C1 segment of cervical spinal cord (tissue), 14 donors: ENCODE results near the gene GAPDH.

Source experiments
- DNase-seq, 14 donors: peaks; one replicate each; lab custom pipeline; 2025; lab: John Stamatoyannopoulos, UW

Gene GAPDH

DNA sequence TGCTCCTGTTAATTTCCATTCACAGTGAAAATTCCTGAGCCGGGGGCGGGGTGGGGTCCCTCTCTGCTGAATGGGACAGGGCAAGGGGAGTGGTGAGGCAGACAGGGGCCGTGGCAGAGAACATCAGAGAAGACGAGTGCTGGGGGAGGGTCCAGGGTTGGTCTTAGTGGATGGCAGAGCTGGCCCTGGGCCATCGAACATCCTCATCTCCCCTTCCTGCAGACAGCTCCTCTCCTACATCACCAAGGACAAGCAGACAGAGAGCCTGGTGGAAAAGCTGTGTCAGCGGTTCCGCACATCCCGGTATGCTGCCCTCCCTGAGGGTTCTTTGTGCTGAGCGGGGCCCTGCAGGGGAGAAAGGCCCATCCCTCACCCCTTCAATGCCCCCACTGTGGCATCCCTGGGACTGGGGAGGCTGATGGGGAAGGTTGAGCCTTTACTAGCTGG lies 5.0 kb upstream of the GAPDH start:
- DNase-seq, result no peak

DNA sequence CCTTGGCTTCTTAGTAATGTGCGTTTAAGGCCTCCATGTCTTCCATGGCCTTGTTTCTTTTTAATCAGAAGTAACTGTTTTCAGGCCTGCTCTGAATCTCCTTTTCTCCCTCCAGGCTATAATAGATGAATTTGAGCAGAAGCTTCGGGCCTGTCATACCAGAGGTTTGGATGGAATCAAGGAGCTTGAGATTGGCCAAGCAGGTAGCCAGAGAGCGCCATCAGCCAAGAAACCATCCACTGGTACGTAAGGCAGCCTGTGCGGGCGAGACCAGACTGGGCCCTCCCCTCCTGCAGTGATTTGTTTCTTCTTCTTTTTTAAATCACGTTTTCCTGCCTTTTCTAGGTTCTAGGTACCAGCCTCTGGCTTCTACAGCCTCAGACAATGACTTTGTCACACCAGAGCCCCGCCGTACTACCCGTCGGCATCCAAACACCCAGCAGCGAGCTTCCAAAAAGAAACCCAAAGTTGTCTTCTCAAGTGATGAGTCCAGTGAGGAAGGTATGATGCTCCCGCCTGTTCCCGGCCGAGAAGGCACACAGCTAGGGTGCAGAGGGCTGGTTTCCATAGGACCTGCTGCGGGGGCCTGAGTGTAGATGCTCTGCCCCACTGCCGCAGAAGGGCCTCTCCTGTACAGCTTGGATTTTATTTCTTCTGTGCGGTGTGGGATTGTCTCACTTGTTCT lies 3.6 kb upstream of the GAPDH start:
- DNase-seq, result no peak

DNA sequence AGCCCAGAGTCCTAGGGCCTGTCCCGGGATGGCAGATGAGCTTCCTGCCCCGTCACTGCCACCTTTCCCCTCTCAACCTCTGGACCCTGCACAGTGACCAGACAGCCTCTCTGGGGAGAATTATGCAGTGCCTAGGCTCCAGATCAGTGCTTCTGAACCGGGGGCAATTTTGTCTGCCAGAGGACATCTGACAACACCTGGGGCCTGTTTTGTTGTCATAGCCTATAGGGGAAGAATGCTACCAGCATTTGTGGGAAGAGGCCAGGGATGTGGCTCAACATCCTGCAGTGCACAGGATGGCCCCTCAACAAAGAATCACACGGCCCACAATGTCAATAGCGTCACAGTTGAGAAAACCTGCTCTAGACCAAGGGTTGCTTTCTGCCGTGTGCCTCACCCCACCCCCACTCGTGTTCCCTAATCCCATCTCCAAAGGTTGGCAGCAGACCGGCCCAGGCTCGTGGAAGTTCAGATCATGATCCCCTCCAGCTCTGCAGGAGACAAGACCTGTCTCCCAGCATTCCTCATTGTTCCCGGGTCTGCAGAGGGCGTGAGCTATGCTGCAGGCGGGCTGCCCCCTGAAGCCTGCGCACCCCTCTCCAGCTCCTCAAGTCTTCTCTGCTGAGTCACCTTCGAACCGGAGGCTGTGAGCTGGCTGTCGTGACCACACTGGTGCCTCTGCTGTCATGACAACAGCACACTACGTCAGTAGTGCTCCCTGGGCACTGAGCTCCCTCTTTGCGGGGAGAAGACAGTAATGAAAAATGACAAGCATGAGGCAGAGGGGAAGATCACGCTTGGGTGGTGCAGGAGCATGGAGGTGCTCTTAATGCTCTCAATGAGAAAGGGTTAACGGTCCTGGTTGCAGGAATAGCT lies 2.0 kb upstream of the GAPDH start:
- peak in 10 of 14 donors; percentile 35 to 82 (median 58) for DNase-seq

DNA sequence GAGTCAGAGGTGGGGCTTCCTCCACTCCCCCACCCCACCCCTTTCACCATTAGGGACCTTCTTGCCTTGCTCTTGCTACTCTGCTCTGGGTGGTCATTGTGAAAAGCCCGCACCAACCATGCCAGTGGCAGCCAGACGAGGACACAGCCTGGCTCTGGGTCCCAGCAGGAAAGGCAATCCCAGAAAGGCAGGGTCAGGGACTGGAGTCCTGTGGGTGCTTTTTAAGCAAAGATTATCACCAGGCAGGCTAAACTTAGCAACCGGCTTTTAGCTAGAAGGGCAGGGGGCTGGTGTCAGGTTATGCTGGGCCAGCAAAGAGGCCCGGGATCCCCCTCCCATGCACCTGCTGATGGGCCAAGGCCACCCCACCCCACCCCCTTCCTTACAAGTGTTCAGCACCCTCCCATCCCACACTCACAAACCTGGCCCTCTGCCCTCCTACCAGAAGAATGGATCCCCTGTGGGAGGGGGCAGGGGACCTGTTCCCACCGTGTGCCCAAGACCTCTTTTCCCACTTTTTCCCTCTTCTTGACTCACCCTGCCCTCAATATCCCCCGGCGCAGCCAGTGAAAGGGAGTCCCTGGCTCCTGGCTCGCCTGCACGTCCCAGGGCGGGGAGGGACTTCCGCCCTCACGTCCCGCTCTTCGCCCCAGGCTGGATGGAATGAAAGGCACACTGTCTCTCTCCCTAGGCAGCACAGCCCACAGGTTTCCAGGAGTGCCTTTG lies 1.2 kb upstream of the GAPDH start:
- DNase-seq, result peak in 12 of 14 donors; percentile 72 to 97 (median 90)

DNA sequence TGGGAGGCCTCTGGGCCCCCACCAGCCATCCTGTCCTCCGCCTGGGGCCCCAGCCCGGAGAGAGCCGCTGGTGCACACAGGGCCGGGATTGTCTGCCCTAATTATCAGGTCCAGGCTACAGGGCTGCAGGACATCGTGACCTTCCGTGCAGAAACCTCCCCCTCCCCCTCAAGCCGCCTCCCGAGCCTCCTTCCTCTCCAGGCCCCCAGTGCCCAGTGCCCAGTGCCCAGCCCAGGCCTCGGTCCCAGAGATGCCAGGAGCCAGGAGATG lies 729 bp upstream of the GAPDH start:
- DNase-seq, result peak in 3 of 14 donors; percentile 79 to 97 (median 94)

DNA sequence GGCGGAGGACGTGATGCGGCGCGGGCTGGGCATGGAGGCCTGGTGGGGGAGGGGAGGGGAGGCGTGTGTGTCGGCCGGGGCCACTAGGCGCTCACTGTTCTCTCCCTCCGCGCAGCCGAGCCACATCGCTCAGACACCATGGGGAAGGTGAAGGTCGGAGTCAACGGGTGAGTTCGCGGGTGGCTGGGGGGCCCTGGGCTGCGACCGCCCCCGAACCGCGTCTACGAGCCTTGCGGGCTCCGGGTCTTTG lies 303 bp downstream of the GAPDH start:
- peak in 2 of 14 donors; percentile 63 to 90 for DNase-seq

DNA sequence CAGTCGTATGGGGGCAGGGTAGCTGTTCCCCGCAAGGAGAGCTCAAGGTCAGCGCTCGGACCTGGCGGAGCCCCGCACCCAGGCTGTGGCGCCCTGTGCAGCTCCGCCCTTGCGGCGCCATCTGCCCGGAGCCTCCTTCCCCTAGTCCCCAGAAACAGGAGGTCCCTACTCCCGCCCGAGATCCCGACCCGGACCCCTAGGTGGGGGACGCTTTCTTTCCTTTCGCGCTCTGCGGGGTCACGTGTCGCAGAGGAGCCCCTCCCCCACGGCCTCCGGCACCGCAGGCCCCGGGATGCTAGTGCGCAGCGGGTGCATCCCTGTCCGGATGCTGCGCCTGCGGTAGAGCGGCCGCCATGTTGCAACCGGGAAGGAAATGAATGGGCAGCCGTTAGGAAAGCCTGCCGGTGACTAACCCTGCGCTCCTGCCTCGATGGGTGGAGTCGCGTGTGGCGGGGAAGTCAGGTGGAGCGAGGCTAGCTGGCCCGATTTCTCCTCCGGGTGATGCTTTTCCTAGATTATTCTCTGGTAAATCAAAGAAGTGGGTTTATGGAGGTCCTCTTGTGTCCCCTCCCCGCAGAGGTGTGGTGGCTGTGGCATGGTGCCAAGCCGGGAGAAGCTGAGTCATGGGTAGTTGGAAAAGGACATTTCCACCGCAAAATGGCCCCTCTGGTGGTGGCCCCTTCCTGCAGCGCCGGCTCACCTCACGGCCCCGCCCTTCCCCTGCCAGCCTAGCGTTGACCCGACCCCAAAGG lies 804 bp downstream of the GAPDH start:
- peak in 10 of 14 donors; percentile 52 to 84 (median 62) for DNase-seq

DNA sequence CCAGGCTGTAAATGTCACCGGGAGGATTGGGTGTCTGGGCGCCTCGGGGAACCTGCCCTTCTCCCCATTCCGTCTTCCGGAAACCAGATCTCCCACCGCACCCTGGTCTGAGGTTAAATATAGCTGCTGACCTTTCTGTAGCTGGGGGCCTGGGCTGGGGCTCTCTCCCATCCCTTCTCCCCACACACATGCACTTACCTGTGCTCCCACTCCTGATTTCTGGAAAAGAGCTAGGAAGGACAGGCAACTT lies 1.3 kb downstream of the GAPDH start:
- DNase-seq, result no peak

DNA sequence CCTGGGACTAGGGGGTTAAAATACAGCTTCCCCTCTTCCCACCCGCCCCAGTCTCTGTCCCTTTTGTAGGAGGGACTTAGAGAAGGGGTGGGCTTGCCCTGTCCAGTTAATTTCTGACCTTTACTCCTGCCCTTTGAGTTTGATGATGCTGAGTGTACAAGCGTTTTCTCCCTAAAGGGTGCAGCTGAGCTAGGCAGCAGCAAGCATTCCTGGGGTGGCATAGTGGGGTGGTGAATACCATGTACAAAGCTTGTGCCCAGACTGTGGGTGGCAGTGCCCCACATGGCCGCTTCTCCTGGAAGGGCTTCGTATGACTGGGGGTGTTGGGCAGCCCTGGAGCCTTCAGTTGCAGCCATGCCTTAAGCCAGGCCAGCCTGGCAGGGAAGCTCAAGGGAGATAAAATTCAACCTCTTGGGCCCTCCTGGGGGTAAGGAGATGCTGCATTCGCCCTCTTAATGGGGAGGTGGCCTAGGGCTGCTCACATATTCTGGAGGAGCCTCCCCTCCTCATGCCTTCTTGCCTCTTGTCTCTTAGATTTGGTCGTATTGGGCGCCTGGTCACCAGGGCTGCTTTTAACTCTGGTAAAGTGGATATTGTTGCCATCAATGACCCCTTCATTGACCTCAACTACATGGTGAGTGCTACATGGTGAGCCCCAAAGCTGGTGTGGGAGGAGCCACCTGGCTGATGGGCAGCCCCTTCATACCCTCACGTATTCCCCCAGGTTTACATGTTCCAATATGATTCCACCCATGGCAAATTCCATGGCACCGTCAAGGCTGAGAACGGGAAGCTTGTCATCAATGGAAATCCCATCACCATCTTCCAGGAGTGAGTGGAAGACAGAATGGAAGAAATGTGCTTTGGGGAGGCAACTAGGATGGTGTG lies 1.9 kb downstream of the GAPDH start:
- no peak for DNase-seq

DNA sequence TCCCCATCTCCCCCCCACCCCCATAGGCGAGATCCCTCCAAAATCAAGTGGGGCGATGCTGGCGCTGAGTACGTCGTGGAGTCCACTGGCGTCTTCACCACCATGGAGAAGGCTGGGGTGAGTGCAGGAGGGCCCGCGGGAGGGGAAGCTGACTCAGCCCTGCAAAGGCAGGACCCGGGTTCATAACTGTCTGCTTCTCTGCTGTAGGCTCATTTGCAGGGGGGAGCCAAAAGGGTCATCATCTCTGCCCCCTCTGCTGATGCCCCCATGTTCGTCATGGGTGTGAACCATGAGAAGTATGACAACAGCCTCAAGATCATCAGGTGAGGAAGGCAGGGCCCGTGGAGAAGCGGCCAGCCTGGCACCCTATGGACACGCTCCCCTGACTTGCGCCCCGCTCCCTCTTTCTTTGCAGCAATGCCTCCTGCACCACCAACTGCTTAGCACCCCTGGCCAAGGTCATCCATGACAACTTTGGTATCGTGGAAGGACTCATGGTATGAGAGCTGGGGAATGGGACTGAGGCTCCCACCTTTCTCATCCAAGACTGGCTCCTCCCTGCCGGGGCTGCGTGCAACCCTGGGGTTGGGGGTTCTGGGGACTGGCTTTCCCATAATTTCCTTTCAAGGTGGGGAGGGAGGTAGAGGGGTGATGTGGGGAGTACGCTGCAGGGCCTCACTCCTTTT lies 2.7 kb downstream of the GAPDH start:
- no peak for DNase-seq

DNA sequence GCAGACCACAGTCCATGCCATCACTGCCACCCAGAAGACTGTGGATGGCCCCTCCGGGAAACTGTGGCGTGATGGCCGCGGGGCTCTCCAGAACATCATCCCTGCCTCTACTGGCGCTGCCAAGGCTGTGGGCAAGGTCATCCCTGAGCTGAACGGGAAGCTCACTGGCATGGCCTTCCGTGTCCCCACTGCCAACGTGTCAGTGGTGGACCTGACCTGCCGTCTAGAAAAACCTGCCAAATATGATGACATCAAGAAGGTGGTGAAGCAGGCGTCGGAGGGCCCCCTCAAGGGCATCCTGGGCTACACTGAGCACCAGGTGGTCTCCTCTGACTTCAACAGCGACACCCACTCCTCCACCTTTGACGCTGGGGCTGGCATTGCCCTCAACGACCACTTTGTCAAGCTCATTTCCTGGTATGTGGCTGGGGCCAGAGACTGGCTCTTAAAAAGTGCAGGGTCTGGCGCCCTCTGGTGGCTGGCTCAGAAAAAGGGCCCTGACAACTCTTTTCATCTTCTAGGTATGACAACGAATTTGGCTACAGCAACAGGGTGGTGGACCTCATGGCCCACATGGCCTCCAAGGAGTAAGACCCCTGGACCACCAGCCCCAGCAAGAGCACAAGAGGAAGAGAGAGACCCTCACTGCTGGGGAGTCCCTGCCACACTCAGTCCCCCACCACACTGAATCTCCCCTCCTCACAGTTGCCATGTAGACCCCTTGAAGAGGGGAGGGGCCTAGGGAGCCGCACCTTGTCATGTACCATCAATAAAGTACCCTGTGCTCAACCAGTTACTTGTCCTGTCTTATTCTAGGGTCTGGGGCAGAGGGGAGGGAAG lies 3.5 kb downstream of the GAPDH start:
- peak in 11 of 14 donors; percentile 21 to 70 (median 54) for DNase-seq

DNA sequence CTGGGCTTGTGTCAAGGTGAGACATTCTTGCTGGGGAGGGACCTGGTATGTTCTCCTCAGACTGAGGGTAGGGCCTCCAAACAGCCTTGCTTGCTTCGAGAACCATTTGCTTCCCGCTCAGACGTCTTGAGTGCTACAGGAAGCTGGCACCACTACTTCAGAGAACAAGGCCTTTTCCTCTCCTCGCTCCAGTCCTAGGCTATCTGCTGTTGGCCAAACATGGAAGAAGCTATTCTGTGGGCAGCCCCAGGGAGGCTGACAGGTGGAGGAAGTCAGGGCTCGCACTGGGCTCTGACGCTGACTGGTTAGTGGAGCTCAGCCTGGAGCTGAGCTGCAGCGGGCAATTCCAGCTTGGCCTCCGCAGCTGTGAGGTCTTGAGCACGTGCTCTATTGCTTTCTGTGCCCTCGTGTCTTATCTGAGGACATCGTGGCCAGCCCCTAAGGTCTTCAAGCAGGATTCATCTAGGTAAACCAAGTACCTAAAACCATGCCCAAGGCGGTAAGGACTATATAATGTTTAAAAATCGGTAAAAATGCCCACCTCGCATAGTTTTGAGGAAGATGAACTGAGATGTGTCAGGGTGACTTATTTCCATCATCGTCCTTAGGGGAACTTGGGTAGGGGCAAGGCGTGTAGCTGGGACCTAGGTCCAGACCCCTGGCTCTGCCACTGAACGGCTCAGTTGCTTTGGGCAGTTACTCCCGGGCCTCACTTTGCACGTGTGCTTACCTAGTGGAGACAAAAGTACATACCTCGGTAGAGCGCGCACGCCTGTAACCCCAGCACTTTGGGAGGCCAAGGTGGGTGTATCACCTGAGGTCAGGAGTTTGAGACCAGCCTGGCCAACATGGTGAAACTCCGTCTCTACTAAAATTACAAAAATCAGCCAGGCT lies 4.3 kb downstream of the GAPDH start:
- DNase-seq, result peak in 1 of 14 donors; percentile 35

DNA sequence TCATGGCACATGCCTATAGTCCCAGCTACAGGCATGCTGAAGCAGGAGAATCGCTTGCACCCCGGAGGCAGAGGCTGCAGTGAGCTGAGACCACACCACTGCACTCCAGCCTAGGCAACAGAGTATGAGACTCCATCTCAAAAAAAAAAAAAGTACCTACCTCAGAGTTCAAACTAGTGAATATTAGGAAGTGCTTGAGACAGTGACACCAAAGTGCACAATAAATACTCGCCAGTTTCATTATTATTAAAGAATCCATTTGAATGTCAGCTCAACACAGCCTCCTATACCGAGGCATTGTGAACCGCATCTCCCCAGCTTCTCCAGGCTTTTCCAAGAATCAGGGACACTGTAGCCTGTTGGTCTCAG lies 5.0 kb downstream of the GAPDH start:
- no peak for DNase-seq

DNA sequence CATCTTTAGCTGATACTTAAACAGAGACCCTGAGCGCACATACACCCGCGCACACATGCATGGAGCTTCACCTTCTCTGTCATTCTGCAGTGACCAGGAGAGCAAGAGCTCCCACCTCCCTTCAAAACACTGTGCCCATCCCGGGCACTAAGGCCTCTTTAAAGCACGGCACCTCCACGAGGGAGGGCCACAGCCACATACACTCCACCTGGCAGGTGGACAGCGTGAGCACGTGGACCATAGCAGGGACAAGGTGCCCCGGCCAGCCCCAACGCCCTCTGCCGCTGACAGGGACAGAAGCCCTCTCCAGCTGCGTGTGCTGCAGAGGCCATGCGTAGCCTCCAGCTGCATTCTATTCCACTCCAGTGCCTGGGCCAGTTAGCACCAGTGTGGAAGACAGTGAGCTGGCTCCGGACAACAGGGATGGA lies 5.4 kb downstream of the GAPDH start:
- no peak for DNase-seq

DNA sequence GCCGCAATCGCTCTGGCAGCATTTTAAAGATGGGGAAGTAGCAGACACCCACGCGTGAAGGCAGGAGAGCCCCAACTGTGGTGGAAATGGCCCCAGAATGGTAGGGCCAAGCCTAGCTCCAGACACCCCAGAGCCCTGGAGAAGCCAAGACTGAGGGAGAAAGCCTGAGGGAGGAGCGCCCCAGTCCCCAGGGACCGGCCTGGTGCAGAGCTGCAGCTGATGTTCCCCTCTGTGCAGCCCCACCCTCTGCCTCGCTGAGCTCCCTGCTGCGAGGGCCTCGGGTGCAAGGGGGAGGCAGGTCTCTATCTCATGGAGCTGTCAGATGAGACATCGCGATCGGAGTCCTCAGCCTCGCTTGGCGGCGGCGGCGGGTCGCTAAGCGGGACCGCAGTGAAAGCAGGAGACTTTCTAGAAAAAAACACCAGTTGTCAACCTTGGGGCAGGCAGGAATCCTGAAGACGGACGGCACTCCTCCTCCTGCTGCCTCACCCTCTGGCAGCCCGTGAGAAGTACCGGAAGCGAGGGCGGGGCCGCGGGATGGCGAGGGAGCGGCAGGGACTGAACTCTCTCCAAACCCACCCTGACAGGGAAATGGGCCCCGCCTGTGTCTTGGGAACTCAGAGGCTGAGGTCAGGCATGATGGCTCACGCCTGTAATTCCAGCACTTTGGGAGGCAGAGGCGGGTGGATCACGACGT lies 6.0 kb downstream of the GAPDH start:
- no peak for DNase-seq

DNA sequence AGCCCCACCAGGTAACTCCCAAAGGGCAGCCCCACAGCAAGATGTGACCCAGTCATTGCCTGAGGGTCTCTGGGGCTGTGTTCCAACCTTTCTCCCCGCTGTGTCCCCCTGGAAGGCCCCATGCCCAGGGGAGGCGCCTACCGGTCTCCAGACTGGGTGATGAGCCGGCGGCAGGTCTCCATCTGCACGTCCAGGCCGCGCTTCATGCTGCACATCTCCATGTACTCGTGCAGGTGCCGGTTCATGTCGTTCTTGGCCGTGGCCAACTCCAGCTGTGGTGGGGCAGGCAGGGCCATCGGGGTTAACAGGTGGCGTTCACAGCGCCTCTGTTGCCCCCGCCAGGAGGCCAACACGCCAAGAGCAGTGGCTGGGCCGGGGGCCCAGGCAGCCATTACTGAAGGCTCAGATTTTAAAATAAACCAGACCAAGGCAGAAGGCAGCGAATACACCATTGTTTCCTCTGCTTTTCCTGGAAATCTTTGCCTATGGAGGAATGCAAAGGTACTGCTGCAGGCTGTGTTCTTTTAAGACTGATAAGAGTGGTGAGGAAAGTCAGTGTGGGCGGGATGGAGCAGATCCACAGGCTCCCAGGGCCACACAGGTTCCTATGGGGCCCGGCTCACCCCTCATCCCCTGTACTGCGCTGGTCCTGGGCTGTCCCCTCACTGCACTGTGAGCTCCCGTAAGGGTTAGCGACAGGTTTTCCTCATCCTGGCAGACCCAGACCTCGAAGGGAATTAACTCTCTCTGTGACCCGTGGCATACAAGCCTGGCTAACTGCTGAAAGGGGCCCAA lies 7.3 kb downstream of the GAPDH start:
- DNase-seq, result no peak
